Stimulated activated CD8-positive, alpha-beta memory T cell treated with anti-CD3 and anti-CD28 coated beads, Interleukin-12 subunit alpha, Interleukin-12 subunit beta, amount 100 ng/mL, for 1 hour (primary cell): ENCODE measurements around the gene CRYGN.
A peak's percentile ranks its signal among the peaks of the same experiment; 100 is the strongest.

Experiments used
- DNase-seq: peaks from one replicate; pipeline ENCODE4 v3.0.0-alpha.2; 2020; ENCODE audit warnings: low read depth

The CRYGN gene

GRCh38 chr7:151459726-151460473, 20.0 kb upstream of the CRYGN start:
- DNase-seq: no peak

DNA sequence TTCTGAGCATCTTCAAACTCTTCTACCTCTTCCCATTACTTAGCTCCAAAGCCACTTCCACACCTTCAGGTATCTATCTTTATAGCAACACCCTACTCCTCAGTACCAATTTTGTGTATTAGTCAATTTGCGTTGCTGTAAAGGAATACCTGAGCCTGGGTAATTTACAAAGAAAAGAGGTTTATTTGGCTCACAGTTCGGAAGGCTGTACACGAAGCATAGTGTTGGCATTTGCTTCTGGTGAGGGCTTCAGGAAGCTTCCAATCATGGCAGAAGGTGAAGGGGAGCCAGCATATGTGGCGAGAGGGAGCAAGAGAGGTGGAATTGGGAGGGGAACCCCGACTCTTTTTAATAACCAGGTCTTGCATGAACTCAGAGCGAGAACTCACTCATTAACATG, 17.6 kb upstream of the CRYGN start:
- DNase-seq: no peak

- no peak for DNase-seq
Measured at GRCh38 chr7:151456782-151457181, 16.8 kb upstream of the CRYGN start.

GRCh38 chr7:151456276-151456675, 16.3 kb upstream of the CRYGN start:
- DNase-seq: no peak

- DNase-seq: no peak
Measured at GRCh38 chr7:151455690-151456089, 15.7 kb upstream of the CRYGN start.

GRCh38 chr7:151454932-151455530, 15.1 kb upstream of the CRYGN start:
- no peak for DNase-seq

DNA sequence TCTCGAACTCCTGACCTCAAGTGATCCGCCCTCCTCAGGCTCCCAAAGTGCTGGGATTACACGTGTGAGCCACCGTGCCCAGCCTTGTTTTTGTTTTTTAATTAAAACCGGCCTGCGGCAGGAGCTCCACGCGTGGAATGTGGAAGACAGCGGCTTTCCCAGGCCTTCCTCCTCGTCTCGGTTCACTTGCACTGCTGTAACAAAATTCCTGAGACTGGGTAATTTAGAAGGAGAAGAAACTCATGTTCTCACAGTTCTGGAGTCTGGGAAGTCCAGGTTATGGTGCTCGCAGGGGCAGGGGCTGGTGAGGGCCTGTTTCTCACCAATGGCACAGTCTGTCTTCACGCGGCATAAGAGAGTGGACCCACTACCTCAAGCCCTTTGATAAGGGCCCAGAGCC, 14.4 kb upstream of the CRYGN start:
- DNase-seq: no peak

DNA sequence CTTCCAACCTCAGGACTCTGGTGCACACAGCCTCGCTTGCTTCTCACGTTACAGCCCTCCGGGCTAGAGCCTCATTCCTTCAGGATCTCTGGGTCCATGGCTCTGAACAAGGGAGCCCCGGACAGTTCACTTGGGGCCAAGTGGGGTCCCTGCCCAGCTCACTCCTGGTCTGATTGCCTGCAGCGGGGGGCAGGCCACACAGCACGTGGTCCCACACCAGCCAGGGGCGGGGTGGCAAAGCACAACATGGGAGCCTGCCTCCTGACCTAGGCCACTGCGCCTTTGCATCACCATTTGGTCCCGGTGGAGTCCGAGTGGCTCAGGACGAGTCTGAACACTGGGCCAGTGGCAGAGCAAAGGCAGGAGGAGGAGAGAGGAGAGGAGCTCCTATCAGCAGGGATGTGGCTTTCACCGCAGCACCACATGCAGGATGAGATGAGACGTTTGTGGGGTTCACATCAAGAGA, 13.4 kb upstream of the CRYGN start:
- no peak for DNase-seq

DNA sequence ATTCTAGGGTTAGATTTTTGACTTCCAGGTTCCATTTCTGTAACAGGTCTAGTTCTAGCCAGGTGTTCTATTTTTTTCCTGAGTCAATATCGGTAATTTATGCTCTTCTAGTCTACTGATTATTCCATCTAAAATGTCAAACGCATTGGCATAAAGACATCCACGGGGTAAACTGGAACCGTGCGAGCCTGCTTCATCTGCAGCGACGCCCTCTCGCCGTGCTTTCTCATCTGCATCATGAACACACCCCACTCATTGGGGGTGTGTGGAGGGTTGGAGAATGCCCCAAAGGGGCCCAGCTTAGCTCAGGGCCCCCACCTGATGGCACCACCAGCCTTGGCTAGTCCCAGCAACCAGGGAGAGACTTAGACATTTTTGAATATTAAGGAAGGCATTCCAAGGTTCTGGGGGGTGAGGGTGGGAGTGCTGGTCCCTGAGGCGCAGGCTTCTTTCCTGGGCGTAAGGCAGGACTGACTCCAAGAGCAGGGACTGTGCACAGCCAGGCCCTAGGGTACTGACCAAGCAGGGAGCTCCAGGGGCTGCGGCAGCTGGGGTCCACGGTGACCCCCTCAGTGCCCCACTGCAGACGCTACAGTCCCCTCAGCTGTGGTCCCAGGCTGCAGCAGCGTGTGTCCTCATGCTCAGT, 12.9 kb upstream of the CRYGN start:
- no peak for DNase-seq

GRCh38 chr7:151451626-151452571, 12.0 kb upstream of the CRYGN start:
- no peak for DNase-seq

DNA sequence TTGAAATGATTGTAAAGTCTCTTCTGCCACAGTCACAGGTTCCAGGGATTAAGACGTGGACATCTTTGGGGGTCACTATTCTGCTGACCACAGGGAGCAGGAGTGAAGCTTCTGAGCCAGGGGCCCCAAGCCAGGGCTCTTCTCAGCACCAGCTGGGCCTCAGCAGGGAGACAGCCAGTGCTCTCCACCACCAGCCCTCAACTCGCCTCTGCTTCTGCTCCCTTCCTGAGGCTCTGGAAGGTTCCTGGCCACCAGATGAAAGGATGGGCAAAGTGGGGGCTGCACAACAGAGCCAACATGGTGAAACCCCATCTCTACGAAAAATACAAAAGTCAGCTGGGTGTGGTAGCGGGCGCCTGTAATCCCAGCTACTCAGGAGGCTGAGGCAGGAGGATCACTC, 11.2 kb upstream of the CRYGN start:
- no peak for DNase-seq

- no peak for DNase-seq
Measured at GRCh38 chr7:151449990-151450389, 10.0 kb upstream of the CRYGN start.

DNA sequence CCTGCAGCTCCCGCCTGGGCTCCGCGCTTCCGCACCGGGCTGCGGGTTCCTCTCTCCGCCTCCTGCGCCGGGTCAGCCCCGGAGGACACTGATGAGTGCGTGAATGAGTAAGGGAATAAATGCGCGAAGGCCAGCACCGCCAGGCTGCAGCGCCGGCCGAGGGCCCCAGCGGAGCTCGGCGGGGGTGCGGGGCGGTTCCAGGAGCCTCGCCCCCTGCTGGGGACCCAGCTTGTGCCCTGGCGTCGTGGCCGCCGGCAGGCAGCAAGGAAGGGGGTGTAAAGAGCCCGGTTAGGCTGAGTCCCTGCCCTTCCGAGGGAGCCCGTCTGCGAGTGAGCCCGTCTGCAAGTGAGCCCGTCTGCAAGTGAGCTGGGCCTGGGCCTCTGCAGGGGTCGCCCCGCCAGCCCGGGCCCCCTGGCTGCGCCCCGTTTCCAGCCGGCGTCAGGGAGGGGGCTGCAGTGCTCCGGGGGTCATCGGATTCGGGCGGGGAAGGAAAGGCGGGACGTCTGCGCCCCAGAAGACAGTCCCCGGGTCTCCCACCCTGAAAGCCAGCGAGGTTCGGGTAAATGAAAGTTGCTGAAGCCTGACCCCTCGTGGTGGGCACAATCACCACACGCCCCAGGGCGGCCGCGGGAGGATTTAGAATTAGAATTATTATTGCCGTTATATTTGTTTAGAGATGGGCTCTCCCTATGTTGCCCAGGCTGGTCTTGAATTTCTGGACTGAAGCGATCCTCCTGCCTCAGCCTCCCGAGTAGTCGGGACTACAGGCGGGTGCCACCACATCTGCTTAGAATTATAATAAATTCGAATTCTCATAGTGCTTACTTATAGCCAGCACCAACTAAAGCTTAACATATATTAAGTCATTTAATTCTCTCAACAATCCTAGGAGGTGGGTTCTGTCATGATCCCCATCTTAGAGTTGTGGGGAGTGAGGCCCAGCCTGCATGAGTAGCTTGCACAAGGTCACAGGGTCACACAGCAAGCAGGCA, 8.6 kb upstream of the CRYGN start:
- DNase-seq: peak; percentile 67

DNA sequence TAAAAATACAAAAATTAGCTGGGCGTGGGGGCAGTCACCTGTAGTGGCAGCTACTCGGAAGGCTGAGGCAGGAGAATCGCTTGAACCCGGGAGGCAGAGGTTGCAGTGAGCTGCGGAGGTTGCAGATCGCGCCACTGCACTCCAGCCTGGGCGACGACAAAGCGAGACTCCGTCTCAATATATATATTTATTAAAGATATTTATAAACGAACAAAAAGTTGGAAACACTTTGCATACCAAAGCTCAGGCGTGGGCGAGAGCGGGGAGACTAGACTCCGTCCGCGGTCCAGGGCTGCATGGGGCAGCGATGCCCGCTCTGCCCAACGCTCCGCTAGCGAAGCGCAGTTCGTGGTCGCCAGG, 7.9 kb upstream of the CRYGN start:
- no peak for DNase-seq

DNA sequence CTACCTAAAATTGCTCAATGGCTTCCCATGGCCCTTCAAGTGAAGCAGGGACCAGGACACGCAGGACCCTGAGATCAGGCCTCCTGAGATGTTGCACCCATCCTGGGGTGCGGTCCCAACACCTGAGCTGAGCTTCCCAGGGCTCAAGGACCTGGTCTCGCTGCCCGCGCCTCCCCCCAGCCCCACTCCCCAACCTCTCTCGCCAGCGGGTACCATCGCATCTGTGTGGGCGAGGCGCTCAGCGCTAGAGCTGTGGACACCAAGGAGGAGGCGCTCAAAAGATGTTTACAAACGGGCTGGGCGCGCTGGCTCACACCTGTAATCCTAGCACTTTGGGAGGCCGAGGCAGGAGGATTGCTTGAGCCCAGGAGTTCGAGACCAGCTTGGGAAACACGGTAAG, 7.4 kb upstream of the CRYGN start:
- no peak for DNase-seq

DNA sequence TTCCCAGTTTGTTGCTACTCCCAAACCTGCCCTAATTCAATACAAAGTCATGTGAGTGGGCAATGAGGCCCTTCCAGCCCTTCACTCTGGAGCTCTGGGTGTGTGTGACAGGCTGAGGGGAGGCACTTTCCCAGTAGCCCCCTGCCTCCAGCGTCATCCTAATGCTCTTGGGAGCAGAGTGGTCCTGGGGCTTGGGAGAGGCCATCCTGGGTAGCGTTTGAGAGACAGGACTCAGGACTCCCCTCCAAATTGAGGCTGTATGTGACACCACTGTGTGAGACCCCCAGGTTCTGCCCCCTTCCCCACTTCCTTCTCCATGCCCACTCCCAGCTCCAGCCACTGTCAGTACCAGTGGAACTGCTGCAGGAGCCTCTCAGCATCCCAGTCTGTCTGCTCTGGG, 6.5 kb upstream of the CRYGN start:
- DNase-seq: no peak

DNA sequence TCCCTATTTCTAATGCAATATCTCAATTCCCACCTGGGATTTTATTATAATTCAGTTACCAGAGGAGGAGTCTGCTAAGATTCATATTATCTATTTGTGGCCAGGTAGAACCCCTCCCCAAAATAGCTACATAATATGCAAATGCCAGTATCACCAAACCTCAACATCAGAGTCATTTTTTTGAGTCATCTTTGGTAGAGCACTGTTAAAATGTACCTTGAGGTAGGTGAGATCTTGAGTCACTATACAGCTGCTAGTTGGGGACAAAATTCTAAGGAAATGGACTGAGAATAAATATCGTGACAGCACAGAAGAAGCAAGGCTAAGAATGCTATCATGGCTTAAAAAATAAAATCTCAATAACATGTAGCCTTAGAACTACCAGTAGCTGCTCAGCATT, 4.7 kb upstream of the CRYGN start:
- no peak for DNase-seq

DNA sequence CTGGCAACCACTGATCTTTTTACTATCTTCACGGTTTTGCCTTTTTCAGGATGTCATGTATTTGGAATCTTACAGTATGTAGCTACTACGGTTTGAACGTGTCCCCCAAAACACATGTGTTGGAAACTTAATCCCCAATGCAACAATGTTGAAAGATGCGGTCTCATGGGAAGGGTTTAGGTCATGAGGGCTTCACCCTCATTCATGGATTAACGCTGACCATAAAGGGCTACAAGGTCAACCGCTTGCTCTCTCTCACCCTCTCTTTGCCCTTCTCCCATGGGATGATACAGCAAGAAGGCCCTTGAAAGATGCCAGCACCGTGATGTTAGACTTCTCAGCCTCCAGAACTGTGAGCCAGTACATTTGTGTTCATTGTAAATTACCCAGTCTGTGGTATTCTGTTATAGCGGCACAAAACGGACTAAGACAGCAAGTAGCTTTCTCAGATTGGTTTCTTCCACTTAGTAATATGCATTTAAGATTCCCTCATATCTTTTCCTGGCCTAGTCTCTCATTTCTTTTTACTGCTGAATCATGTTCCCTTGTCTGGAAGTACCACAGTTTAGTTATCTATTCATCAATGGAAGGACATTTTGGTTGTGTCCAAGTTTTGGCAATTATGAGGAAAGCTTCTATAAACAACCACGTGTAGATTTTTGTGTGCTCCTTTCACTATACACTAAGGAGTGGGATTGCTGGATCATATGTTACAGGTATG, 3.0 kb upstream of the CRYGN start:
- DNase-seq: no peak

GRCh38 chr7:151440799-151441445, 981 bp upstream of the CRYGN start:
- no peak for DNase-seq
